GM12875 (cell line): ENCODE results near the gene FRMD8.

Experiments used
- H3K4me3 ChIP-seq: one replicate; pipeline ENCODE4 v1.5.1; 2011; ENCODE audit warnings: low read depth, low read length, control low read depth
- CTCF ChIP-seq: IDR thresholded peaks from 2 replicates; pipeline ENCODE4 v1.5.1; 2011; ENCODE audit warnings: low read depth, mild to moderate bottlenecking, control low read depth, inconsistent platforms, low read length, moderate library complexity, borderline replicate concordance; ENCODE audit not compliant: insufficient read depth

The FRMD8 gene

DNA sequence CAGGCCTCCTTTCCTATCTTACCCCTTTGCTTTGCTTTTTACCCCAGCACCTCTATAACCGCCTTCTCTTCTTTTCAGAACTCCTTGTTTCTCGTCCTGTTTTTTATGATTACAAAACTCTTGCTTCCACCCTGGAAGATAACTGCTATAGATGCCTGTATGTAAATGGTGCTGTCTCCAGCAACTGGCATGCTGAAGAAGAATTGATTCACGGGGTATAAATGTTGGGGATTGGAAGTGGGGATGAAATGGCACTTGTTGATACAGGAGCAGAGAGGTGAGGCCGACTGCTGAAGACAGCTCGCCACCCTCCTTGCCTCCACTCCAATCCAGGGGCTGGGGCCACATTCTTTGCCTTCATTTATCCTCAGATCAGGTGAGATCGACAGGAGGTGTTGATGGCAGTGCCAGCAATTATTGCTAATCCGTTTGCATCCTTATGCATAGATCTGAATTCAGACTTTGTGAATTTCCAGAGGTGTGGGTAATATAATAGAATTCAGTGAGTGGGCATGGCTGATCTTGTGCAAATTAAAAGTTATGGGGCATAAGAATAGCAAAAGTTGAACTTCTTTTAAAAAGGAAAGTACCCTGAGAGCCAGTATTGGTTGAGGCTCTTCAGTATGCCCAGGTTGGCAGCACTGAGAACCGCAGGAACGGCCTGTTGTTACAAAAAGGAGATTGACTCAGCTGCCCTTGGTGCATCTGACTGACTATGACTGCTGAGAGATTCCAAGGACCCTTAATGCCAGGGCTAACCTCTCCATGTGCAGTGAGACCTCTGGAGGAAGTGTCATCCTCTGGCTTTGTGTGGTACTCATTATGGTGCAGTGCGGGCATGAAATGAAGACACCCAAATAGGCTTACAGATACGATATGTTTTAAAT lies 41.5 kb downstream of the FRMD8 start:
- no peak for TF ChIP-seq CTCF
- peak overlapping the region; percentile 46 for H3K4me3 ChIP-seq

DNA sequence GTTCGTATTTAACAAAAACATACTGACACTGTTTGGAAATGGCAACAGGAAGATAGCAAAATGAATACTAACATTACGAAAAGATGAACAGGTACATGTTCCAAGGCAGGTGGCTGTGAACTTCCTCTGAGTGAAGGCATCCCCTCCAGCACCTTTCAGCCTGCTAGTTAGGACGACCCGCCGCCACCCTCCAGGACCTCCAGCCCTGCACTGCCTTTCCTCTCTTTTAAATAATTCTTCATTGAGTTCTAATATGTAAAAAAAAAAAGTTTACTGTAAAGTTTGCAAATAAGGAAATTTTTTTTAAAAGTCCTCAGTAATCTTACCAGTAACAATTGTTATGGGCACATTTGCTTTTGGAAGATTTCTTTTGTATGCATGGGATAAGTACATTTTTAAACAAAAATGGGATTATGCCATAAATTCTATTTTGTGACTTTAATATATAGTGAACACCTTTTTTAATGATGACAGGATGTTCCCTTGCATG lies 42.2 kb downstream of the FRMD8 start:
- no peak for TF ChIP-seq CTCF
- peak overlapping the region; percentile 43 for H3K4me3 ChIP-seq

- TF ChIP-seq CTCF: no peak
- H3K4me3 ChIP-seq: peak overlapping the region; percentile 43
Observed at GRCh38 chr11:65429068-65429681, 42.7 kb downstream of the FRMD8 start.

- H3K4me3 ChIP-seq: peak overlapping the region; percentile 46
- no peak for TF ChIP-seq CTCF
Observed at GRCh38 chr11:65429724-65430405, 43.4 kb downstream of the FRMD8 start.

DNA sequence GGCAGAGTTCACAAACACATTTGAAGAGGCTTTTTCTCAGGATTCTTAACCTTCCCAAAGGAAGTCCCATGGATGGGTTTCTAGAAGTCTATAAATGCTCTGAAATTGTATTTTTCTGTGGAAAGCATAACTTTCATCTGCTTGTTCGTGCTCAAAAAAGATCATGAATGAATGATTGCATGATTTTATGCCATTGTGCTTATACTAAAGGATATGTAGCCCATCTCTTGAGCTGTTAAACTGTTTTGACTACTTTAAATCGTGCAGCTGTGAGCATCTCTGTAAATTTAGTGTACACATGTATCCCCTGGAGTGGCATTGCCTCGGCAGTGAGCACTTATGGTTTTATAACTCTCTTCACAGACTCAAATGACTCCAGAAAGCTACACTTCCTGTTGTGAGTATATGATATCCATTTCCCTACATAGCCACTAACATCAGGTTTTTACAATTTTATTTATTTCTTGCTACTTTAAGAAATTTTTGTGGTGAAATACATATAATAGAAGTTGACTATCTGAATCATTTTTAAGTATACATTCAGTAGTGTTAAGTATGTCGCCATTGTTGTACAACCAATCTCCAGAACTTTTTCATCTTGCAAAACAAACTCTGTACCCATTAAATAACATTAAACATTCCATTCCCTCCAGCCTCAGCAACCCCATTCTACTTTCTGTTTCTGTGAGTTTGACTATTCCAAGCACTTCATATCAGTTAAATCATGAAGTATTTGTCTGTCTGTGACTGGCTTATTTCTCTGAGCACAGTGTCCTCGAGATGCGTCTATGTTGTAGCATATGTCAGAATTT lies 44.2 kb downstream of the FRMD8 start:
- peak overlapping the region; percentile 46 for H3K4me3 ChIP-seq
- TF ChIP-seq CTCF: no peak

DNA sequence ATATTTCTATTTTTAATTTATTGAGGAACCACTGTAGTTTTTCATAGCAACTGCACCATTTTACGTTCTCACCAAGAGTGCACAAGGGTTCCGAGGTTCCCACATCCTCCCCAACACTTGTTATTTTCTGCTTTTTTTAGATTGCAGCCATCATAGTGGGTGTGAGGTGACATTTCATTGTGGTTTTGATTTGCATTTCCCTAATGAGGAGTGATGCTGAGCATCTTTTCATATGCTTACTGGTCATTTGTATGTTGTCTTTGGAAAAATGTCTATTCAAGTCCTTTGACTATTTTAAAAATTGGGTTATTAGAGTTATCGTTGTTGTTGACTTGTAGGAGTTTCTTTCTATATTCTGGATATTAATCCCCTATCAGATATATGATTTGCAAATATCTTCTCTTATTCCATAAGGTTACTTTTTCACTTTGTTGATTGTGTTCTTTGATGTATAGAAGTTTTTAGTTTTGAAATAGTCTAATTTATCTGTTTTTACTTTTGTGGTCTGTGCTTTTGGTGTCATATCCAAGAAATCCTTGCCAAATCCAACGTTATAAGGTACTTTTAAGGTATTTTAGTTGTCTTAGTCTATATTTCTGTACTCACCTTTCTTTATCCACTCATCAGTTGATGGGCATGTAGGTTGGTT lies 45.1 kb downstream of the FRMD8 start:
- no peak for TF ChIP-seq CTCF
- no peak overlapping the region for H3K4me3 ChIP-seq
